Mucosa of rectum (tissue), 2 donors: Measurements from ENCODE around the gene NEK6.

Experiments
- H3K27ac ChIP-seq, 2 donors: one replicate each; pipeline ENCODE4 v1.7.0; 2013; ENCODE audit warnings: inconsistent platforms in 2 of 2, low read depth in 2 of 2, low read length in 2 of 2
- H3K27me3 ChIP-seq, 2 donors: one replicate each; pipeline ENCODE4 v1.7.0; 2013; ENCODE audit warnings: low read length in 2 of 2; ENCODE audit not compliant: control insufficient read depth in 2 of 2, insufficient read depth in 2 of 2
- H3K36me3 ChIP-seq, 2 donors: one replicate each; pipeline ENCODE4 v1.7.0; 2013; ENCODE audit warnings: low read length in 2 of 2; ENCODE audit not compliant: control insufficient read depth in 2 of 2, insufficient read depth in 2 of 2
- H3K4me1 ChIP-seq, 2 donors: one replicate each; pipeline ENCODE4 v1.7.0; 2013; ENCODE audit warnings: low read length in 2 of 2, mild to moderate bottlenecking in 1 of 2; ENCODE audit not compliant: control insufficient read depth in 2 of 2, insufficient read depth in 2 of 2
- H3K4me3 ChIP-seq, 2 donors: one replicate each; pipeline ENCODE4 v1.7.0; 2013; ENCODE audit warnings: low read length in 2 of 2
- H3K9ac ChIP-seq, 2 donors: one replicate each; pipeline ENCODE4 v1.7.0; 2013; ENCODE audit warnings: low read length in 2 of 2, low read depth in 1 of 2, mild to moderate bottlenecking in 1 of 2
- H3K9me3 ChIP-seq, 2 donors: one replicate each; pipeline ENCODE4 v1.7.0; 2013; ENCODE audit warnings: low read length in 2 of 2; ENCODE audit not compliant: control insufficient read depth in 2 of 2
- donor health status: healthy.
- donor health status: Normal muscosa, but diverticular disease.

NEK6 gene

GRCh38 chr9:124339603-124340146 is 81.9 kb downstream of the NEK6 start:
- Histone ChIP-seq H3K9me3 (peaks cover 0 to 4% of the 10 kb centered on the region in 2 donors), H3K27me3 (no peaks in the 10 kb centered on the region), H3K9ac (no peak overlapping the region), H3K4me3 (no peak overlapping the region), H3K4me1 (peaks cover 0 to 3% of the 10 kb centered on the region in 2 donors), H3K27ac (no peak overlapping the region), H3K36me3 (peaks cover 18 to 26% of the 10 kb centered on the region in 2 donors)

GRCh38 chr9:124340219-124341069 is 82.7 kb downstream of the NEK6 start:
- peaks cover 0 to 4% of the 10 kb centered on the region in 2 donors for H3K9me3 ChIP-seq
- peaks cover 18 to 26% of the 10 kb centered on the region in 2 donors for H3K36me3 ChIP-seq
- H3K4me3 ChIP-seq: no peak overlapping the region
- no peak overlapping the region for H3K9ac ChIP-seq
- H3K27ac ChIP-seq: no peak overlapping the region
- H3K27me3 ChIP-seq: no peaks in the 10 kb centered on the region
- peaks cover 0 to 3% of the 10 kb centered on the region in 2 donors for H3K4me1 ChIP-seq

GRCh38 chr9:124341455-124342170 is 83.9 kb downstream of the NEK6 start:
- no peak overlapping the region for H3K4me3 ChIP-seq
- no peaks in the 10 kb centered on the region for H3K27me3 ChIP-seq
- H3K36me3 ChIP-seq: peaks cover 22 to 33% of the 10 kb centered on the region in 2 donors
- peaks cover 0 to 4% of the 10 kb centered on the region in 2 donors for H3K9me3 ChIP-seq
- no peak overlapping the region for H3K9ac ChIP-seq
- peaks cover 0 to 3% of the 10 kb centered on the region in 2 donors for H3K4me1 ChIP-seq
- H3K27ac ChIP-seq: no peak overlapping the region

- Histone ChIP-seq H3K4me3 (no peak overlapping the region), H3K27ac (peak overlapping the region in 1 of 2 donors; percentile 29)
These were observed 84.6 kb downstream of the NEK6 start for GRCh38 chr9:124342402-124342775.

GRCh38 chr9:124342776-124343485 is 85.2 kb downstream of the NEK6 start:
- peak overlapping the region in 1 of 2 donors; percentile 29 for H3K27ac ChIP-seq
- no peaks in the 10 kb centered on the region for H3K9me3 ChIP-seq
- H3K36me3 ChIP-seq: peaks cover 23 to 32% of the 10 kb centered on the region in 2 donors
- H3K4me3 ChIP-seq: peak overlapping the region in 1 of 2 donors; percentile 14
- no peak overlapping the region for H3K9ac ChIP-seq
- no peaks in the 10 kb centered on the region for H3K27me3 ChIP-seq
- peaks cover 0 to 3% of the 10 kb centered on the region in 2 donors for H3K4me1 ChIP-seq

More at GRCh38 chr9:124342402-124342775, 84.6 kb downstream of the NEK6 start:
- Histone ChIP-seq H3K9me3 (peaks cover 0 to 4% of the 10 kb centered on the region in 2 donors), H3K27me3 (no peaks in the 10 kb centered on the region), H3K4me1 (peaks cover 0 to 3% of the 10 kb centered on the region in 2 donors), H3K9ac (no peak overlapping the region), H3K36me3 (peaks cover 22 to 32% of the 10 kb centered on the region in 2 donors)

- no peaks in the 10 kb centered on the region for H3K9me3 ChIP-seq
- H3K4me3 ChIP-seq: peak overlapping the region in 1 of 2 donors; percentile 14
- no peak overlapping the region for H3K9ac ChIP-seq
- no peaks in the 10 kb centered on the region for H3K27me3 ChIP-seq
- no peak overlapping the region for H3K27ac ChIP-seq
- H3K4me1 ChIP-seq: peaks cover 0 to 3% of the 10 kb centered on the region in 2 donors
- H3K36me3 ChIP-seq: peaks cover 26 to 39% of the 10 kb centered on the region in 2 donors
These were observed 86.0 kb downstream of the NEK6 start for GRCh38 chr9:124343533-124344290.

- Histone ChIP-seq H3K36me3 (peaks cover 32 to 41% of the 10 kb centered on the region in 2 donors), H3K27me3 (no peaks in the 10 kb centered on the region)
These were observed 86.7 kb downstream of the NEK6 start for GRCh38 chr9:124344291-124345050.

GRCh38 chr9:124345063-124345462 is 87.3 kb downstream of the NEK6 start:
- peaks cover 0 to 3% of the 10 kb centered on the region in 2 donors for H3K4me1 ChIP-seq
- H3K9me3 ChIP-seq: no peaks in the 10 kb centered on the region
- no peak overlapping the region for H3K4me3 ChIP-seq
- no peak overlapping the region for H3K27ac ChIP-seq
- peaks cover 32 to 45% of the 10 kb centered on the region in 2 donors for H3K36me3 ChIP-seq
- H3K27me3 ChIP-seq: no peaks in the 10 kb centered on the region
- no peak overlapping the region for H3K9ac ChIP-seq

More at GRCh38 chr9:124344291-124345050, 86.7 kb downstream of the NEK6 start:
- H3K4me3 ChIP-seq: no peak overlapping the region
- no peaks in the 10 kb centered on the region for H3K9me3 ChIP-seq
- peaks cover 0 to 3% of the 10 kb centered on the region in 2 donors for H3K4me1 ChIP-seq
- H3K27ac ChIP-seq: no peak overlapping the region
- H3K9ac ChIP-seq: no peak overlapping the region
